HL-60 (cell line): ENCODE measurements around the gene CHD9.

ENCODE experiments used
- GABPA ChIP-seq: IDR thresholded peaks from 2 replicates; pipeline ENCODE4 v1.6.1; 2012; ENCODE audit warnings: low read depth
- POLR2AphosphoS5 ChIP-seq: IDR thresholded peaks from 2 replicates; pipeline ENCODE4 v1.6.1; 2012; ENCODE audit warnings: low read depth
- SPI1 ChIP-seq: IDR thresholded peaks from 2 replicates; pipeline ENCODE4 v1.6.1; 2012; ENCODE audit warnings: low read depth, mild to moderate bottlenecking, borderline replicate concordance
- TF ChIP-seq, protein P1 (sequence below): IDR thresholded peaks from one replicate; pipeline ENCODE4 v1.5.1; 2011; ENCODE audit warnings: low read length, control low read depth, inconsistent platforms; ENCODE audit not compliant: insufficient read depth
- TF ChIP-seq, protein P2 (sequence below): IDR thresholded peaks from 2 replicates; pipeline ENCODE4 v1.6.1; 2012; ENCODE audit warnings: low read depth; ENCODE audit not compliant: insufficient replicate concordance

DNA sequence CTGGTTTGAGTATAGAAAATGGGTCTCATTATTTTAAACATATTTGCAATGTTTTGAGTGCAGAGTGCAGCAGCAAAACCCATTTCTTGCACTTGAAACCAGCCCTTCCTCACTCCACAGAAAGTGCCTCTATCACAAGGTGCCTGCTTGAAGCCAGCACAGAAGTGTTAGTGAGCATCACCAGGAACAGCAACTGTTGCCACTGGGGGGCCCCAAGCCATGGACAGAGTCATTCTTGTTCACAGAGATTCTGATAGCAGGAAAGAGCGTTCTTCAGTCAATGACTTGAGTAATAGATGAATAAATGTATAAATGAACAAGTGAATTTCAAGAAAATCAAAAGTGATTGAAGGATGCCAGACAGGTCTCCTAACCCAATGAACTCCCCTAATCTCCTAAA is 47.7 kb upstream of the CHD9 start:
- TF ChIP-seq, protein P1, sequence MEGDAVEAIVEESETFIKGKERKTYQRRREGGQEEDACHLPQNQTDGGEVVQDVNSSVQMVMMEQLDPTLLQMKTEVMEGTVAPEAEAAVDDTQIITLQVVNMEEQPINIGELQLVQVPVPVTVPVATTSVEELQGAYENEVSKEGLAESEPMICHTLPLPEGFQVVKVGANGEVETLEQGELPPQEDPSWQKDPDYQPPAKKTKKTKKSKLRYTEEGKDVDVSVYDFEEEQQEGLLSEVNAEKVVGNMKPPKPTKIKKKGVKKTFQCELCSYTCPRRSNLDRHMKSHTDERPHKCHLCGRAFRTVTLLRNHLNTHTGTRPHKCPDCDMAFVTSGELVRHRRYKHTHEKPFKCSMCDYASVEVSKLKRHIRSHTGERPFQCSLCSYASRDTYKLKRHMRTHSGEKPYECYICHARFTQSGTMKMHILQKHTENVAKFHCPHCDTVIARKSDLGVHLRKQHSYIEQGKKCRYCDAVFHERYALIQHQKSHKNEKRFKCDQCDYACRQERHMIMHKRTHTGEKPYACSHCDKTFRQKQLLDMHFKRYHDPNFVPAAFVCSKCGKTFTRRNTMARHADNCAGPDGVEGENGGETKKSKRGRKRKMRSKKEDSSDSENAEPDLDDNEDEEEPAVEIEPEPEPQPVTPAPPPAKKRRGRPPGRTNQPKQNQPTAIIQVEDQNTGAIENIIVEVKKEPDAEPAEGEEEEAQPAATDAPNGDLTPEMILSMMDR = no peak
- TF ChIP-seq POLR2AphosphoS5 (no peak), GABPA (no peak), SPI1 (no peak)
- TF ChIP-seq, protein P2, sequence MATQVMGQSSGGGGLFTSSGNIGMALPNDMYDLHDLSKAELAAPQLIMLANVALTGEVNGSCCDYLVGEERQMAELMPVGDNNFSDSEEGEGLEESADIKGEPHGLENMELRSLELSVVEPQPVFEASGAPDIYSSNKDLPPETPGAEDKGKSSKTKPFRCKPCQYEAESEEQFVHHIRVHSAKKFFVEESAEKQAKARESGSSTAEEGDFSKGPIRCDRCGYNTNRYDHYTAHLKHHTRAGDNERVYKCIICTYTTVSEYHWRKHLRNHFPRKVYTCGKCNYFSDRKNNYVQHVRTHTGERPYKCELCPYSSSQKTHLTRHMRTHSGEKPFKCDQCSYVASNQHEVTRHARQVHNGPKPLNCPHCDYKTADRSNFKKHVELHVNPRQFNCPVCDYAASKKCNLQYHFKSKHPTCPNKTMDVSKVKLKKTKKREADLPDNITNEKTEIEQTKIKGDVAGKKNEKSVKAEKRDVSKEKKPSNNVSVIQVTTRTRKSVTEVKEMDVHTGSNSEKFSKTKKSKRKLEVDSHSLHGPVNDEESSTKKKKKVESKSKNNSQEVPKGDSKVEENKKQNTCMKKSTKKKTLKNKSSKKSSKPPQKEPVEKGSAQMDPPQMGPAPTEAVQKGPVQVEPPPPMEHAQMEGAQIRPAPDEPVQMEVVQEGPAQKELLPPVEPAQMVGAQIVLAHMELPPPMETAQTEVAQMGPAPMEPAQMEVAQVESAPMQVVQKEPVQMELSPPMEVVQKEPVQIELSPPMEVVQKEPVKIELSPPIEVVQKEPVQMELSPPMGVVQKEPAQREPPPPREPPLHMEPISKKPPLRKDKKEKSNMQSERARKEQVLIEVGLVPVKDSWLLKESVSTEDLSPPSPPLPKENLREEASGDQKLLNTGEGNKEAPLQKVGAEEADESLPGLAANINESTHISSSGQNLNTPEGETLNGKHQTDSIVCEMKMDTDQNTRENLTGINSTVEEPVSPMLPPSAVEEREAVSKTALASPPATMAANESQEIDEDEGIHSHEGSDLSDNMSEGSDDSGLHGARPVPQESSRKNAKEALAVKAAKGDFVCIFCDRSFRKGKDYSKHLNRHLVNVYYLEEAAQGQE = no peak
